OCI-LY7 (cell line): ENCODE results near the gene CD226.

Experiments
- EZH2phosphoT487 ChIP-seq: fragments of 200-600 bp; sonication (generic); IDR thresholded peaks from 2 replicates; pipeline ENCODE4 v1.6.1; 2018; ENCODE audit warnings: low read depth, borderline replicate concordance, mild to moderate bottlenecking, mixed run types, antibody characterized with exemption, low read length, moderate library complexity, mixed read lengths
- TF ChIP-seq, protein P1 (sequence below): fragments of 200-600 bp; sonication (generic); conservative IDR thresholded peaks from 2 replicates; pipeline ENCODE4 v1.5.1; 2014; ENCODE audit warnings: mild to moderate bottlenecking, antibody characterized with exemption, low read length, moderate library complexity, mixed read lengths

DNA sequence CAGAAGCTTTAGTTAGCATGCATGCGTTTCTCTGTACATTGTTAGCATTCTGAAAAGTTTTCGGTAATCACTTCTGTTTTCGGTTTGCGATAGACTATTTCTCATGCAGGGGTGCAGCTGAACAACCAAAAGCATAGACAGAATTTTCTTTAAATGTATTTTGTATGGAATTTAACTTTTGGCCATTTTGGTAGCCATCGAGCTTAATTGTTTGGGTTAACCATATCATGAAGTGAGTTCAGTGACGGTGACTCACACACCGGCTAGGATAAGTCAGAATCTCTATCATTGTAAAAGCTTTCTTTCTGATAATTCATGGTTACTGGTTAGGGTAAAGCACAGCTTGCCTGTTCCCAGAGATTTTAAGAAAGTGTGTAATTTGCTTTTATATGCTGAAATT lies 107.2 kb downstream of the CD226 start:
- TF ChIP-seq, protein P1, sequence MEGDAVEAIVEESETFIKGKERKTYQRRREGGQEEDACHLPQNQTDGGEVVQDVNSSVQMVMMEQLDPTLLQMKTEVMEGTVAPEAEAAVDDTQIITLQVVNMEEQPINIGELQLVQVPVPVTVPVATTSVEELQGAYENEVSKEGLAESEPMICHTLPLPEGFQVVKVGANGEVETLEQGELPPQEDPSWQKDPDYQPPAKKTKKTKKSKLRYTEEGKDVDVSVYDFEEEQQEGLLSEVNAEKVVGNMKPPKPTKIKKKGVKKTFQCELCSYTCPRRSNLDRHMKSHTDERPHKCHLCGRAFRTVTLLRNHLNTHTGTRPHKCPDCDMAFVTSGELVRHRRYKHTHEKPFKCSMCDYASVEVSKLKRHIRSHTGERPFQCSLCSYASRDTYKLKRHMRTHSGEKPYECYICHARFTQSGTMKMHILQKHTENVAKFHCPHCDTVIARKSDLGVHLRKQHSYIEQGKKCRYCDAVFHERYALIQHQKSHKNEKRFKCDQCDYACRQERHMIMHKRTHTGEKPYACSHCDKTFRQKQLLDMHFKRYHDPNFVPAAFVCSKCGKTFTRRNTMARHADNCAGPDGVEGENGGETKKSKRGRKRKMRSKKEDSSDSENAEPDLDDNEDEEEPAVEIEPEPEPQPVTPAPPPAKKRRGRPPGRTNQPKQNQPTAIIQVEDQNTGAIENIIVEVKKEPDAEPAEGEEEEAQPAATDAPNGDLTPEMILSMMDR: no peak
- TF ChIP-seq EZH2phosphoT487: no peak
